HEK293 (cell line): ENCODE results near the gene C3.

Experiments used
- AEBP2 ChIP-seq: fragments of 450-650 bp; formaldehyde crosslinking; IDR thresholded peaks from 2 replicates; pipeline ENCODE4 v1.5.1; 2016; ENCODE audit warnings: missing biosample characterization, missing genetic modification characterization, borderline replicate concordance
- ATF2 ChIP-seq: fragments of 450-650 bp; formaldehyde crosslinking; IDR thresholded peaks from 2 replicates; pipeline ENCODE4 v1.5.1; 2016; ENCODE audit warnings: missing biosample characterization, missing genetic modification characterization, low read depth
- GFI1B ChIP-seq: fragments of 450-650 bp; formaldehyde crosslinking; IDR thresholded peaks from 2 replicates; pipeline ENCODE4 v1.5.1; 2016; ENCODE audit warnings: missing biosample characterization, missing genetic modification characterization
- GLI4 ChIP-seq: fragments of 450-650 bp; formaldehyde crosslinking; IDR thresholded peaks from 2 replicates; pipeline ENCODE4 v1.5.1; 2016; ENCODE audit warnings: missing biosample characterization, missing genetic modification characterization
- HOXA7 ChIP-seq: sonication (generic); formaldehyde crosslinking; IDR thresholded peaks from 2 replicates; pipeline ENCODE4 v1.8.1; 2022; ENCODE audit warnings: missing genetic modification reagents, borderline replicate concordance
- KLF10 ChIP-seq: fragments of 450-650 bp; IDR thresholded peaks from 2 replicates; pipeline ENCODE4 v1.5.1; 2018; ENCODE audit warnings: missing biosample characterization, mild to moderate bottlenecking, missing genetic modification characterization
- OVOL3 ChIP-seq: fragments of 450-650 bp; formaldehyde crosslinking; IDR thresholded peaks from 2 replicates; pipeline ENCODE4 v1.5.1; 2016; ENCODE audit warnings: missing biosample characterization, missing genetic modification characterization
- SCRT1 ChIP-seq: fragments of 450-650 bp; formaldehyde crosslinking; IDR thresholded peaks from 2 replicates; pipeline ENCODE4 v1.5.1; 2016; ENCODE audit warnings: missing biosample characterization, missing genetic modification characterization, borderline replicate concordance
- SP2 ChIP-seq: fragments of 450-650 bp; formaldehyde crosslinking; IDR thresholded peaks from 2 replicates; pipeline ENCODE4 v1.5.1; 2016; ENCODE audit warnings: missing biosample characterization, missing genetic modification characterization
- YY1 ChIP-seq: fragments of 450-650 bp; formaldehyde crosslinking; IDR thresholded peaks from 2 replicates; pipeline ENCODE4 v1.5.1; 2018; ENCODE audit warnings: missing biosample characterization, missing genetic modification characterization
- ZBTB11 ChIP-seq: fragments of 450-650 bp; formaldehyde crosslinking; conservative IDR thresholded peaks from 2 replicates; pipeline ENCODE4 v1.5.1; 2016; ENCODE audit warnings: low read depth, missing biosample characterization, missing genetic modification characterization
- ZBTB21 ChIP-seq: fragments of 450-650 bp; formaldehyde crosslinking; IDR thresholded peaks from 2 replicates; pipeline ENCODE4 v1.5.1; 2017; ENCODE audit warnings: missing biosample characterization, missing genetic modification characterization
- ZEB2 ChIP-seq: fragments of 450-650 bp; formaldehyde crosslinking; IDR thresholded peaks from 2 replicates; pipeline ENCODE4 v1.5.1; 2016; ENCODE audit warnings: missing biosample characterization, missing genetic modification characterization
- ZNF132 ChIP-seq: fragments of 450-650 bp; formaldehyde crosslinking; IDR thresholded peaks from 2 replicates; pipeline ENCODE4 v1.5.1; 2017; ENCODE audit warnings: missing biosample characterization, missing genetic modification characterization, borderline replicate concordance
- ZNF140 ChIP-seq: fragments of 450-650 bp; formaldehyde crosslinking; IDR thresholded peaks from 2 replicates; pipeline ENCODE4 v1.5.1; 2016; ENCODE audit warnings: missing biosample characterization, missing genetic modification characterization
- ZNF19 ChIP-seq: fragments of 450-650 bp; formaldehyde crosslinking; IDR thresholded peaks from 2 replicates; pipeline ENCODE4; 2016; ENCODE audit warnings: missing biosample characterization, missing genetic modification characterization, low read depth
- ZNF302 ChIP-seq: fragments of 450-650 bp; formaldehyde crosslinking; IDR thresholded peaks from 2 replicates; pipeline ENCODE4 v1.5.1; 2016; ENCODE audit warnings: missing biosample characterization, missing genetic modification characterization, low read depth
- ZNF362 ChIP-seq: fragments of 450-650 bp; formaldehyde crosslinking; IDR thresholded peaks from 2 replicates; pipeline ENCODE4 v1.5.1; 2016; ENCODE audit warnings: missing biosample characterization, missing genetic modification characterization
- ZNF404 ChIP-seq: fragments of 450-650 bp; formaldehyde crosslinking; IDR thresholded peaks from 2 replicates; pipeline ENCODE4 v1.5.1; 2017; ENCODE audit warnings: missing biosample characterization, missing genetic modification characterization
- ZNF426 ChIP-seq: fragments of 450-650 bp; formaldehyde crosslinking; IDR thresholded peaks from 2 replicates; pipeline ENCODE4 v1.5.1; 2017; ENCODE audit warnings: missing biosample characterization, missing genetic modification characterization, mild to moderate bottlenecking, inconsistent platforms, moderate library complexity
- ZNF449 ChIP-seq: fragments of 450-650 bp; formaldehyde crosslinking; IDR thresholded peaks from 2 replicates; pipeline ENCODE4 v1.5.1; 2017; ENCODE audit warnings: missing biosample characterization, mild to moderate bottlenecking, missing genetic modification characterization, moderate library complexity
- ZNF513 ChIP-seq: fragments of 450-650 bp; IDR thresholded peaks from 2 replicates; pipeline ENCODE4 v1.5.1; 2018; ENCODE audit warnings: missing biosample characterization, missing genetic modification characterization
- ZNF548 ChIP-seq: fragments of 450-650 bp; formaldehyde crosslinking; IDR thresholded peaks from 2 replicates; pipeline ENCODE4 v1.5.1; 2016; ENCODE audit warnings: missing biosample characterization, missing genetic modification characterization
- ZNF571 ChIP-seq: fragments of 450-650 bp; formaldehyde crosslinking; IDR thresholded peaks from 2 replicates; pipeline ENCODE4 v1.5.0; 2017; ENCODE audit warnings: missing biosample characterization, missing genetic modification characterization
- ZNF600 ChIP-seq: fragments of 450-650 bp; formaldehyde crosslinking; IDR thresholded peaks from 2 replicates; pipeline ENCODE4 v1.5.1; 2016; ENCODE audit warnings: missing biosample characterization, missing genetic modification characterization
- ZNF692 ChIP-seq: fragments of 450-650 bp; formaldehyde crosslinking; IDR thresholded peaks from 2 replicates; pipeline ENCODE4 v1.5.1; 2016; ENCODE audit warnings: missing biosample characterization, missing genetic modification characterization
- ZNF776 ChIP-seq: fragments of 450-650 bp; formaldehyde crosslinking; IDR thresholded peaks from 2 replicates; pipeline ENCODE4 v1.5.0; 2017; ENCODE audit warnings: missing biosample characterization, missing genetic modification characterization, borderline replicate concordance
- ZNF791 ChIP-seq: fragments of 450-650 bp; formaldehyde crosslinking; IDR thresholded peaks from 2 replicates; pipeline ENCODE4 v1.5.1; 2016; ENCODE audit warnings: missing biosample characterization, missing genetic modification characterization

C3 gene

GRCh38 chr19:6743714-6744380, 23.4 kb upstream of the C3 start (continued):
- TF ChIP-seq HOXA7 (CRISPR knock-in tag) (no peak), SCRT1 (tag by site-specific recombination) (no peak), ZNF692 (tag by site-specific recombination) (no peak), ZNF600 (tag by site-specific recombination) (0 out of 2 replicates have a peak, but pooled peaks have one; percentile 73), ZNF776 (tag by site-specific recombination) (no peak), ZNF132 (tag by site-specific recombination) (no peak), ZNF548 (tag by site-specific recombination) (no peak), ZNF302 (no peak), ZNF404 (tag by site-specific recombination) (no peak), ZNF140 (tag by site-specific recombination) (no peak), ZNF513 (tag by site-specific recombination) (no peak), ZEB2 (tag by site-specific recombination) (0 out of 2 replicates have a peak, but pooled peaks have one; percentile 24), YY1 (tag by site-specific recombination) (no peak), ZNF571 (no peak), ZNF362 (tag by site-specific recombination) (no peak), ZNF449 (tag by site-specific recombination) (no peak), ATF2 (tag by site-specific recombination) (no peak), SP2 (tag by site-specific recombination) (no peak), GLI4 (no peak), ZNF19 (tag by site-specific recombination) (no peak), AEBP2 (tag by site-specific recombination) (no peak), ZBTB11 (tag by site-specific recombination) (no peak; the same call in 1 of the 2 replicates), GFI1B (tag by site-specific recombination) (no peak), KLF10 (tag by site-specific recombination) (peak; percentile 36; the same call in 1 of the 2 replicates), OVOL3 (tag by site-specific recombination) (no peak), ZNF791 (no peak), ZBTB21 (tag by site-specific recombination) (no peak), ZNF426 (tag by site-specific recombination) (no peak)
